Nasal cavity respiratory epithelium epithelial cell of viscerocranial mucosa (primary cell): Measurements from ENCODE around the gene CDK11B. TPM values are rescaled to one million over a fixed set of nuclear protein-coding genes. Genes with fewer than 3 reads are reported as not detected.

Experiments used
- total RNA-seq: library from RNA; depleted of rRNA; stranded (reverse); fragments of >200 nt; gene quantifications from 2 replicates; pipeline ENCODE4 v1.2.3, GENCODE V29; 2014

The CDK11B gene
- total RNA-seq = 8.5 and 12.8 TPM in 2 replicates

DNA sequence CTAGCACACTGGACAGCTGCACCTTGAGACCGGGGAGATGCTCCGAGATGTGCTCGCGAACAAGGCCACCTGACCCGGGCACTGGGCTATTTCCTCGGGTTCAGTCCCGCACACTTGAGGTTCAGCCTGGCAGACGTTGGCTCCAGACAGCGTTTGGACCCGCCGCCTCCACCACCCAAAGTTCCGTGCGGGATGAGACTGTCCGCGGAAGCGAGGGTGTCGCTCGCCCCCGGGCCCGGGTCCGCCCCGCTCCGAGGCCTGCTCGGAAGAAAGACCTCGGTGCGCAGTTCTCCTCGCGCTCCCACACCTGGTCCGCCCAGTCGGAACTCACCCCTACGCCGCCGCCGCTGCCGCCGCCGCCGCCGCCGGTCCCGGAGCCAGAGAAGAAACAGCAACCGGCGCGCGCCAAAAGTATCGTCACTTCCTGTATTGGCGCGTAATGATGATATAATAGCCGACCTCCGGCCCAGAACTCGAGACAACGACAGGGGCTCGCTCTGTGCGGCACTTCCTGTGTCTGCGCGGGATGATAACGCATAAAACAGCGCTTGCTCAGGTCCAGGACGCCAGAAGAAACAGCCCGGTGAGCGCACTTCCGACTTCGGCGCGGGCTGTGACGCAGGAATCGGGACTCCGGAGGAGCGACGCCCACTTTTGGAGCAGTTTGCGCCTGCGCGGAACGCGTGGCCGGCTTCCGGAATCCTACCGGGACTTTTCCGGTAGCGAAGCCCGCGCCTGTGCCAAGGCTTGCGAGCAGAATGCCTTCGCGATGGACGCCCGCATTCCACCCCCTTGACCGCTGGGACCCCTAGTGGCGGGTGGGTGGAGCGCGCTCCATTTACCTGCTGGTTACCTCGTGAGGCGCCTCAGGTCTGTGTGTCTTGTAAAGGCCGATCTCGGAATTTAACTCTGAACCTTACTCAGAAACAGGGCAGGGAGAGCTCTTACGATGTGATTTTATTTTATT is at the start of gene CDK11B:
Gene CDK11B (minus strand): TSS at position 422 of the 967 bp plus-strand sequence. CDS start 1,519 bp downstream, outside the sequence.

DNA sequence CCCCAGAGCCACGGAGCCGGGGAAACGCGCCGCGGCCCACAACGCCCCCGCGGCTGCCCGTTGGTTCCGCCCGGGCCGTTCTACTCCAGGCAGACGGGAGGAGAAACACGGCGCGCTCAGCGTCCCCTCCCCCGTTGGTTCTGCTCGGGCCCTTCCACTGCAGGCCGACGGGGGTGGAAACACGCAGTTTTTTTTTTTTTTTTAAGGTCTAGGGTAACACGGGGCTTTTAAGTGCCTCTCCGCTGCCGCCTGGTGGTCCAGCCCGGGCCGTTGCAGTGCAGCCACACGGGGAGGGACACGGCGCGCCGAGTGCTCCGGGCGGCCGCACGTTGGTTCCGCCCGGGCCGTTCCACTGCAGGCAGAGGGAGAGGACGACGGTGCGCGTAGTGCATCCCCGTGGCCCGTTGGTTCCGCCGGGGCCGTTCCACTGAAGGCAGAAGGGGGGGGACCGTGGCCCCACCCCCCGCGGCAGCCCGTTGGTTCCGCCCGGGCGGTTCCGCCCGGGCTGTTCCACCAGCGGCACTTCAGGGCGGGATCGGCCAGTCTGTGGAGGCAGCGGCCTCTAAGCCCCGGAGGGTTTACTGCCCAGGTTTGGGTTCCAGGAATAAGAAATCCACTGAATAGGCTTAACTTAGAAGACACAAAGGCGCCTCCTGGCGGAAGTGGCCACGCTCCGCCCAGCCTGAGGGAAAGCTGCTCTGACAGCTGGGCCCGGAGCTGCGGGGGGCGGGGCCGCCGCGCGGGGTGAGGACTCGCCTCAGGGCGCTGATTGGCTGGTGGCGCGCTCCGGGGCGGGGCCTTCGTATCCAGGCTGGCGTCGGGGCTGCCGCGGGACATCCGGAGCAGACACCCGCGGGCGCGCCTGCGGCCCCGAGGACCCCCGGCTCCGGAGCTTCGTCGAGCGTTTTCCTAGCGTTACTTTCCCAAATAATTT is 34.2 kb upstream of the CDK11B start, which contains the start of gene SLC35E2B:
Gene SLC35E2B (minus strand): TSS at position 82 of the 934 bp plus-strand sequence. CDS start 16,096 bp downstream, outside the sequence.

DNA sequence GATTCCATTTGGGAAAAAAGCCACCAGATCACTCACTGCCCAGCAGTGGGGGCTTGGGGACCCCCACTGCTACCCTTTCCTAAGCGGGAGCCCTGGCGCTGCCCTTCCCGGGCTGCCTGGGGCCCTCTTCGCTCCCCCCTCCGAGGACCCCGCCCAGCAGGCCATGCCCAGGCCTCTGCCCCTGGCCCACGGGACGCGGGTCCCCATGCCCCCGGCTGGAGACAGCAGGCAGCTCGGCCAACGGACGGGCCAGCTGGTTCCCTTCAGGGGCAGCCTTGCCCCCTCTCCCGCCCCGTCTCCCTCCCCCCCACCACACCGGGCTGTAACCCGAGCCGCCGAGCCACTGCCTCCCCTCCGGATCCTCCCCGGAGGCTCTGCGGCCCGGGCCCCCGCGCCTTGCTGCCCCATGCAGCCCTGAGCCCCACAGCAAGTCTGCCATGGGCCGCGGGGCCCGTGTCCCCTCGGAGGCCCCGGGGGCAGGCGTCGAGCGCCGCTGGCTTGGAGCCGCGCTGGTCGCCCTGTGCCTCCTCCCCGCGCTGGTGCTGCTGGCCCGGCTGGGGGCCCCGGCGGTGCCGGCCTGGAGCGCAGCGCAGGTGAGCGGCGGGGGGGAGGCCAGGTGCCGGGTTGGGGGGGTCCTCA is 26.9 kb downstream of the CDK11B start, which contains the start of gene MMP23B:
Gene MMP23B (plus strand): TSS at position 392 of the 639 bp plus-strand sequence. CDS start 46 bp downstream, at position 438.

DNA sequence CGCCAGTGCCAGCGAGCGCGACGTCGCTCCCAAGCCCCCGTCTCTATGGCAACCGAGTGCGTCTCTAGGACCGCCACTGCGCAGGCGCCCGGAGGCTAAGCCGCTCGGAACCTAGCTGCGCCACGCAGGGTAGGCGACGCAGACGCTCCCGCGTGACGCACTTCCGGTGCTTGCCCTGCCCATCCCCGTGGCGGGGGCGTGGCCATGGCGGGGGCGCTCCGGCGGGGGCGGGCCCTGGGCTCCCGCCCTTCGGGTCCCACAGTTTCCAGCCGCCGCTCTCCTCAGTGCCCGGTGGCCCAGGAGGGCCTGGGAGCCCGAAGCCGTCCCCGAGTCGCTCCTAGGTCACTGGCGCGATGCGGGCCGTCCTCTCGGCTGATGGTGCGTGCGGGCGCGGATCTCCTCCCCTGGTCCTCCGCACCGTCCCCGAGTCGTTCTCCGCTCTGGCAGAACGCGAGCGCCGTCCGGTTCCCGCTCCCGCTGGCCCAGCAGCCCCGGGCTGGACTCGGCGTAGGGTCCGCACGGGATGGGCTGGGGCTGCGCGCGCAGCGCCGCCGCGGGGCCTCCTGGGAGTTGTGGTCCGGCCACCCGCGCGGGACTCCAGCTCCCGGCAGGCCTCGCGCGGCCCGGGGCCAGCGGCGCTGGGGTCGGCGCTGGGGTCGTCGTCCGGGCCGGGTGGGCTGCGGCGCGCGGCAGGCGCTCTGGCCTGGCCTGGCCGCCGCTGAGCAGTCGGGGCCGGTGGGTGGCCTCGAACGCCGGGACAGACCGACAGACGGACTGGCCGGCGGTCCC is 43.4 kb downstream of the CDK11B start, which contains the start of gene MIB2:
Gene MIB2 (plus strand): TSS at position 245 of the 789 bp plus-strand sequence. CDS start 7,953 bp downstream, outside the sequence.

DNA sequence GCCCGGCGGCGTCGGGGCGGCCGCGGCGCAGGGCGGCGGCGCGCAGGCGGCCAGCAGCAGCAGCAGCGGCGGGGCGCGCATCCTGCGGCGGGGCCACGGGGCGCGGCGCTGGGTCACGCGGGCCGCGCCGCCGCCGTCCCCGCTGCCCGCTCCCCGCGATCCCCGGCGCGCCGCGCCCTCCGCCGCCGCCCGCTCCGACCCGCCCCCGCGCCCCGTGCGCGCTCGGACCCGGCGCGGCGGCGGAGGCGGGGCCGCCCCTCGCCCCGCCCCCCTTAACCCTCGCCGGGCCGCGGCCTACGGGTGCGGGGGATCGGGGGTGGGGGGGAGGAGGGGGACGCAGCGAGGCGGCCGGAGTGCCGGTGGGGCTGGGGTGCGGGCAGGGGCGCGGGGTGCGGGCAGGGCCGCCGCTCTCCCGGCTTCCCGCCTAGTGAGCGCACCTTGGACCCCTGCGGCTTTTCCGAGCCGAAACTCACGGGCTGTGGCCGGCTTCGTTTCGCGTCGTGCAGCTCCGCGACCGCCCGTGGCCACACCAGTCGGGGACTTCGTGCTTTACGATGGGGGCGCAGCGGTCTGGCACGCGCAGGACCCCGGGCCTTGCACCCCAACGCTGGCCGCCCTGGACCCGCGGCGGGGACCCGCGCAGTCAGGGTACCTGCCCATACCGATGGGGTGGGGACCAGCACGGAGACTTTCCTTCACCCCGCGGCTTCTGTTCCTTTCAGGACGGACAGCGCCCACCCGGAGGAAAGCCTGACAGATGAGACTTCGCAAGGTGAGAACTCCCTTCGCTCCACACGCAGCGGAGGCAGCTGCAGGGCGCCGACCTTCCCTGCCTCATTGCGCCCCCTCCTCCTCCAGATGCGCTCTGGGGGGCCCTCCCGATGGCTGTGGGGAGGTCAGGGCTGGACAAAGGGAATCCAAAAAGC is 58.6 kb downstream of the CDK11B start, which contains the start of gene FNDC10:
Gene FNDC10 (minus strand): TSS at position 201 of the 926 bp plus-strand sequence. CDS start 120 bp downstream, at position 81.

Other genes with a start within 250 kb of the CDK11B start
- 4.4 and 18.2 TPM in 2 replicates for gene ANKRD65, start 237.7 kb downstream of the CDK11B start, total RNA-seq
- 2.1 and 18.4 TPM in 2 replicates for gene VWA1, start 223.3 kb downstream of the CDK11B start, total RNA-seq
- 0.34 and 1.1 TPM in 2 replicates for gene ATAD3C, start 209.3 kb downstream of the CDK11B start, total RNA-seq
- 16.4 and 24.2 TPM in 2 replicates for gene ATAD3B, start 187.2 kb downstream of the CDK11B start, total RNA-seq
- 18.5 and 34.0 TPM in 2 replicates for gene ATAD3A, start 146.8 kb downstream of the CDK11B start, total RNA-seq
- 0.34 and 0.71 TPM in 2 replicates for gene TMEM240, start 118.4 kb downstream of the CDK11B start, total RNA-seq
- 69.4 and 83.5 TPM in 2 replicates for gene SSU72, start 84.1 kb downstream of the CDK11B start, total RNA-seq
- 0.34 and 2.5 TPM in 2 replicates for gene FNDC10, start 58.9 kb downstream of the CDK11B start, total RNA-seq
- gene MIB2, start 43.5 kb downstream of the CDK11B start, total RNA-seq = 68.6 and 97.4 TPM in 2 replicates
- gene MMP23B, start 26.8 kb downstream of the CDK11B start, total RNA-seq = 0.34 and 1.1 TPM in 2 replicates
- gene SLC35E2B, start 33.8 kb upstream of the CDK11B start, total RNA-seq = 16.1 and 41.5 TPM in 2 replicates
- gene CDK11A, start 65.4 kb upstream of the CDK11B start, total RNA-seq = 9.6 and 12.7 TPM in 2 replicates
- gene NADK, start 119.5 kb upstream of the CDK11B start, total RNA-seq = 34.9 and 55.6 TPM in 2 replicates
- 106 and 203 TPM in 2 replicates for gene GNB1, start 232.1 kb upstream of the CDK11B start, total RNA-seq